Measurements from ENCODE around the gene USP36. TPM values are rescaled to one million over a fixed set of nuclear protein-coding genes. Genes with fewer than 3 reads are reported as not detected.

The USP36 gene
- total RNA-seq, 4 donors from 2014 or later = 6.5 to 102 (median 31.9) TPM

DNA sequence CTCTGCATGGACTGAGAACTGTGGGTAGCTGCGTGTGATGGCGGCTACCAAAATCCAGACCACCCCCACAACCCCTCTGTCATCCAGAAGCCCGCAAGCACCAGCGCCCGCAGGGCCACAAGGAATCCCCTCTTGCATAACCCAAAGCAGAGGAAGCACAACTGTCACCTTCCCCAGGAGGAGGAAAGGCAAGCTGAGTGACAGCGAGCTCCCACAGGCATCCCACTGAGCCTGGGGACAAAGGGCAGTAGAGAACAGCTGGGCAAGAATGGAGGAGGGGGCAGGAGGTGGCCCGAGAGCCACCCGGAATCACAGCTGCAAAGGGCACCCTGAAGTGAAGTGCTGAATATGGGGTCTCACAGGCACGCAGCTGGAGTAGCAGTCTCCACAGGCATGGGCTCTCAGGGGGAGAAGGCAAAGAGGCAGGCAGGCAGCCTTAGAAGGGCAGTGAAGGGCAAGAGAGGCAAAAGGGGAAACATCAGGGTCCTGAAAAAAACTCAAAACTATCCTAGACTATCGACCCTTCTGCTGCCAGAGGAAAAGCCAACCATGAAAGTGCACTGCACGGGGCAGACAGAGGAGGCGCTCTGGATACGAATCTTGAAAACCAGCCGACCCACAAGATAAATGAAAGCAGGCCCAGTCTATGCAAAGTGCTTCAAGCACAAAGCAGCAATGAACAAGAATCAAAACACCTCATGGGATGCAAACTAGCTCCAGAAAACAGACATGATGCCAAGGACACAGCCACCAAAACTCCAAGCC is 17.1 kb downstream of the USP36 start:
- Histone ChIP-seq H3K27ac (peak overlapping the region in 1 of 2 donors; percentile 57), H3K27me3 (no peaks in the 10 kb centered on the region), H3K9me3 (no peaks in the 10 kb centered on the region), H3K4me1 (no peaks in the 10 kb centered on the region), H3K4me3 (no peak overlapping the region), H3K36me3 (no peaks in the 10 kb centered on the region)
- intact Hi-C loops (cut with DNase I; ENCODE audit: low total_unique reads) = no loop called here
- TF ChIP-seq POLR2A (IDR thresholded peaks at IDR 0.05) = no peak
- TF ChIP-seq, protein P1, sequence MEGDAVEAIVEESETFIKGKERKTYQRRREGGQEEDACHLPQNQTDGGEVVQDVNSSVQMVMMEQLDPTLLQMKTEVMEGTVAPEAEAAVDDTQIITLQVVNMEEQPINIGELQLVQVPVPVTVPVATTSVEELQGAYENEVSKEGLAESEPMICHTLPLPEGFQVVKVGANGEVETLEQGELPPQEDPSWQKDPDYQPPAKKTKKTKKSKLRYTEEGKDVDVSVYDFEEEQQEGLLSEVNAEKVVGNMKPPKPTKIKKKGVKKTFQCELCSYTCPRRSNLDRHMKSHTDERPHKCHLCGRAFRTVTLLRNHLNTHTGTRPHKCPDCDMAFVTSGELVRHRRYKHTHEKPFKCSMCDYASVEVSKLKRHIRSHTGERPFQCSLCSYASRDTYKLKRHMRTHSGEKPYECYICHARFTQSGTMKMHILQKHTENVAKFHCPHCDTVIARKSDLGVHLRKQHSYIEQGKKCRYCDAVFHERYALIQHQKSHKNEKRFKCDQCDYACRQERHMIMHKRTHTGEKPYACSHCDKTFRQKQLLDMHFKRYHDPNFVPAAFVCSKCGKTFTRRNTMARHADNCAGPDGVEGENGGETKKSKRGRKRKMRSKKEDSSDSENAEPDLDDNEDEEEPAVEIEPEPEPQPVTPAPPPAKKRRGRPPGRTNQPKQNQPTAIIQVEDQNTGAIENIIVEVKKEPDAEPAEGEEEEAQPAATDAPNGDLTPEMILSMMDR (IDR thresholded peaks at IDR 0.05) = no peak
- no peak for DNase-seq

DNA sequence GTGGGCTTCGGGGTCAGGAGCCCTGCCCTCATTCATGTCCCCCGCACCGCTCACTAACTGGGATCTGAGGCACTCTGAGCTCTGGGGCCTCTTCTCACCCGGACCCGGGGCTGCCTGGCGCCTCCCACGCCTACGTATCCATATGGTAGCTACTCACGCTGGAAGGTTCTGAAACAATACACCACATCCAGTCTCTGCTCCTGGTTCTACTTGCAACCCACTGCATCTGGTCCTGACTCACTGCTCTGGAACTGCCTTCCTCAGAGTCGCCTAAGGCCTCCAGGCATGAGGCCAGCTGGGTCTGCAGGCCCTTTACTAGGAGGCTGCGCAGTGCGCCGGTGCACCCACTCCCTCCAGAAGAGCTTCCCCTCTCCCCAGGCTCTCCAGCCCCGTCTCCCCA is 18.1 kb downstream of the USP36 start:
- TF ChIP-seq, protein P1 (IDR thresholded peaks at IDR 0.05) = no peak
- no peak for TF ChIP-seq POLR2A (IDR thresholded peaks at IDR 0.05)
- no peaks in the 10 kb centered on the region for H3K27me3 ChIP-seq
- peak overlapping the region; percentile 47 to 57 for H3K27ac ChIP-seq
- H3K4me3 ChIP-seq = no peak overlapping the region
- peak in 1 of 2 donors; percentile 61 for DNase-seq
- no peaks in the 10 kb centered on the region for H3K36me3 ChIP-seq
- no peaks in the 10 kb centered on the region for H3K4me1 ChIP-seq
- H3K9me3 ChIP-seq = no peaks in the 10 kb centered on the region
- intact Hi-C loops (cut with DNase I; ENCODE audit: low total_unique reads) = no loop called here

GRCh38 chr17:78821961-78822360 is 18.7 kb downstream of the USP36 start:
- Histone ChIP-seq H3K27me3 (no peaks in the 10 kb centered on the region), H3K36me3 (no peaks in the 10 kb centered on the region), H3K9me3 (no peaks in the 10 kb centered on the region), H3K4me1 (no peaks in the 10 kb centered on the region), H3K4me3 (no peak overlapping the region), H3K27ac (peak overlapping the region; percentile 47 to 57)
- DNase-seq = no peak
- no peak for TF ChIP-seq POLR2A (IDR thresholded peaks at IDR 0.05)
- TF ChIP-seq, protein P1 (IDR thresholded peaks at IDR 0.05) = no peak
- intact Hi-C loops (cut with DNase I; ENCODE audit: low total_unique reads) = no loop called here

- no peaks in the 10 kb centered on the region for H3K36me3 ChIP-seq
- no peaks in the 10 kb centered on the region for H3K27me3 ChIP-seq
- intact Hi-C loops (cut with DNase I; ENCODE audit: low total_unique reads) = no loop called here
- H3K4me3 ChIP-seq = no peak overlapping the region
- H3K27ac ChIP-seq = no peak overlapping the region
- H3K4me1 ChIP-seq = no peaks in the 10 kb centered on the region
- H3K9me3 ChIP-seq = no peaks in the 10 kb centered on the region
- TF ChIP-seq, protein P1 (IDR thresholded peaks at IDR 0.05) = no peak
- TF ChIP-seq POLR2A (IDR thresholded peaks at IDR 0.05) = no peak
- DNase-seq = no peak
Measured at GRCh38 chr17:78820841-78821240, 19.8 kb downstream of the USP36 start.

Data from uterus (tissue), 4 donors.